ENCODE results near the gene MASP1. TPM values are rescaled to one million over a fixed set of nuclear protein-coding genes. Genes with fewer than 3 reads are reported as not detected.
"Not testable (repeated sequence)": the region's sequence is repeated elsewhere in the genome, so short reads cannot be mapped to it uniquely, and the experiment has no call there.

MASP1 gene
- total and polyA plus RNA-seq, 4 donors: 0.88 to 6.0 (median 3.2) TPM

- Histone ChIP-seq H3K27me3 (ENCODE audit: control insufficient read depth in 1 of 2, insufficient read depth in 2 of 2, low read length in 1 of 2) (no peaks in the 10 kb centered on the region), H3K9me3 (ENCODE audit: control insufficient read depth, low read length) (no peaks in the 10 kb centered on the region), H3K4me3 (ENCODE audit: low read length in 2 of 2) (no peak overlapping the region), H3K27ac (ENCODE audit: low read depth in 1 of 2, low read length in 2 of 2) (peak overlapping the region in 1 of 2 donors; percentile 56), H3K4me1 (ENCODE audit: control insufficient read depth in 1 of 2, insufficient read depth in 2 of 2, low read length in 2 of 2) (peaks cover 11 to 13% of the 10 kb centered on the region in 2 donors), H3K36me3 (ENCODE audit: control insufficient read depth in 1 of 2, insufficient read depth in 2 of 2, low read length in 1 of 2) (no peaks in the 10 kb centered on the region)
- 78 to 87% methylated on average over 2 of the region's 2 CpGs for WGBS, 2 donors
- intact Hi-C loops (cut with DNase I): no loop called here
- no peak for ATAC-seq (ENCODE audit: low FRiP score)
- DNase-seq: no peak
Measured at GRCh38 chr3:187207062-187207461, 84.5 kb downstream of the MASP1 start.

DNA sequence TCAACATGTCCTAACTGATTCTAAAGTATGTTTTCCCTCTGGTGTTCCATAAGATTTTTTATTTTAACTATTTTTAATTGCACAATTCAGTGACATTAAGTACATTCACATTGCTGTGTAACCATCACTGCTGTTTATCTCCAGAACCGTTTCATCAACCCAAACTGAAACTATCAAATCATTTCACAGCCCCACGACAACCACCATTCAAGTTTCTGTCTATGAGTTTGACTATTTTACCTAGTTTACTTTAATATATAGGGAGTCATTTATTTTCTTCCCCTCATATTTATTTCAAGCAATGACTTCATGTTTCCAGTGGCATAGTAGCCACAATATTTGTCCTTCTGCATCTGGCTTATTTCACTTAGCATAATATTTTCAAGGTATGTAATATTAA, 85.9 kb downstream of the MASP1 start:
- H3K4me1 ChIP-seq (ENCODE audit: control insufficient read depth in 1 of 2, insufficient read depth in 2 of 2, low read length in 2 of 2): peaks cover 9 to 13% of the 10 kb centered on the region in 2 donors
- no peaks in the 10 kb centered on the region for H3K36me3 ChIP-seq (ENCODE audit: control insufficient read depth in 1 of 2, insufficient read depth in 2 of 2, low read length in 1 of 2)
- no peaks in the 10 kb centered on the region for H3K27me3 ChIP-seq (ENCODE audit: control insufficient read depth in 1 of 2, insufficient read depth in 2 of 2, low read length in 1 of 2)
- ATAC-seq (ENCODE audit: low FRiP score): no peak
- intact Hi-C loops (cut with DNase I): no loop called here
- no peaks in the 10 kb centered on the region for H3K9me3 ChIP-seq (ENCODE audit: control insufficient read depth, low read length)
- no peak overlapping the region for H3K4me3 ChIP-seq (ENCODE audit: low read length in 2 of 2)
- H3K27ac ChIP-seq (ENCODE audit: low read depth in 1 of 2, low read length in 2 of 2): no peak overlapping the region
- WGBS, 2 donors: 71 to 92% methylated on average over 2 of the region's 2 CpGs
- no peak for DNase-seq

GRCh38 chr3:187199463-187200050, 92.0 kb downstream of the MASP1 start:
- H3K27me3 ChIP-seq (ENCODE audit: control insufficient read depth in 1 of 2, insufficient read depth in 2 of 2, low read length in 1 of 2); H3K4me1 ChIP-seq (ENCODE audit: control insufficient read depth in 1 of 2, insufficient read depth in 2 of 2, low read length in 2 of 2); intact Hi-C loops (cut with DNase I); DNase-seq; H3K27ac ChIP-seq (ENCODE audit: low read depth in 1 of 2, low read length in 2 of 2); H3K4me3 ChIP-seq (ENCODE audit: low read length in 2 of 2); H3K9me3 ChIP-seq (ENCODE audit: control insufficient read depth, low read length); ATAC-seq (ENCODE audit: low FRiP score); H3K36me3 ChIP-seq (ENCODE audit: control insufficient read depth in 1 of 2, insufficient read depth in 2 of 2, low read length in 1 of 2): not testable (repeated sequence)
- 97 to 98% methylated on average over 37 to 44 of the region's 44 CpGs for WGBS, 2 donors

DNA sequence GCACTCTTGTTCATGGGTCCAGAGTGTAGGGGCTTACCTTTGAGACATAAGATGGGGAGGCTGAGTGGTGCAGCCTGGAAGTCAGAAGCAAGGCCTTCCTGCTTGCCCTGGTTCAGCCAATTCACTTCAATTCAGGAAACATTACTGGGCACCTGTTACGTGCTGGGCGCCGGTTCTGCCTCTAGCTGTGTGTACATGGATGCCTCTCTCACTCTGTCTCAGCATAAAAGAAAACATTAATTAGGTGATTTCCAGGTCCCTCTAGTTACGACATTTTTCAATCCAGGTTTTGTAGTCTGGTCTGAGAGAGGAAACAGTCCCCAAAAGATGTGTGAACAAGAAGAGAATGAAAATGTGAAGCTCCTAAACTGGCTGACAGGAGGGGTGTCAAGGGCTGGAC, 93.0 kb downstream of the MASP1 start:
- H3K4me1 ChIP-seq (ENCODE audit: control insufficient read depth in 1 of 2, insufficient read depth in 2 of 2, low read length in 2 of 2): no peaks in the 10 kb centered on the region
- WGBS, 2 donors: 90 to 94% methylated on average over 4 of the region's 4 CpGs
- no peak for DNase-seq
- no peaks in the 10 kb centered on the region for H3K36me3 ChIP-seq (ENCODE audit: control insufficient read depth in 1 of 2, insufficient read depth in 2 of 2, low read length in 1 of 2)
- H3K27ac ChIP-seq (ENCODE audit: low read depth in 1 of 2, low read length in 2 of 2): no peak overlapping the region
- no peaks in the 10 kb centered on the region for H3K9me3 ChIP-seq (ENCODE audit: control insufficient read depth, low read length)
- H3K4me3 ChIP-seq (ENCODE audit: low read length in 2 of 2): no peak overlapping the region
- H3K27me3 ChIP-seq (ENCODE audit: control insufficient read depth in 1 of 2, insufficient read depth in 2 of 2, low read length in 1 of 2): no peaks in the 10 kb centered on the region
- intact Hi-C loops (cut with DNase I): no loop called here
- no peak for ATAC-seq (ENCODE audit: low FRiP score)

- 78 to 81% methylated on average over 8 of the region's 8 CpGs for WGBS, 2 donors
- no peak for ATAC-seq (ENCODE audit: low FRiP score)
- Histone ChIP-seq H3K9me3 (ENCODE audit: control insufficient read depth, low read length) (no peaks in the 10 kb centered on the region), H3K27me3 (ENCODE audit: control insufficient read depth in 1 of 2, insufficient read depth in 2 of 2, low read length in 1 of 2) (no peaks in the 10 kb centered on the region), H3K4me3 (ENCODE audit: low read length in 2 of 2) (no peak within 1 kb of the TSS), H3K27ac (ENCODE audit: low read depth in 1 of 2, low read length in 2 of 2) (no peak within 1 kb of the TSS), H3K36me3 (ENCODE audit: control insufficient read depth in 1 of 2, insufficient read depth in 2 of 2, low read length in 1 of 2) (no peaks in the 10 kb centered on the region), H3K4me1 (ENCODE audit: control insufficient read depth in 1 of 2, insufficient read depth in 2 of 2, low read length in 2 of 2) (peaks cover 0 to 1% of the 10 kb centered on the region in 2 donors)
- intact Hi-C loops (cut with DNase I): no loop called here
- no peak for DNase-seq
Measured at GRCh38 chr3:187197335-187197649, 94.2 kb downstream of the MASP1 start, which contains the start of gene RTP1. RTP1 (plus strand) TSS chr3:187197486; CDS start chr3:187197516, 30 bp downstream.

DNA sequence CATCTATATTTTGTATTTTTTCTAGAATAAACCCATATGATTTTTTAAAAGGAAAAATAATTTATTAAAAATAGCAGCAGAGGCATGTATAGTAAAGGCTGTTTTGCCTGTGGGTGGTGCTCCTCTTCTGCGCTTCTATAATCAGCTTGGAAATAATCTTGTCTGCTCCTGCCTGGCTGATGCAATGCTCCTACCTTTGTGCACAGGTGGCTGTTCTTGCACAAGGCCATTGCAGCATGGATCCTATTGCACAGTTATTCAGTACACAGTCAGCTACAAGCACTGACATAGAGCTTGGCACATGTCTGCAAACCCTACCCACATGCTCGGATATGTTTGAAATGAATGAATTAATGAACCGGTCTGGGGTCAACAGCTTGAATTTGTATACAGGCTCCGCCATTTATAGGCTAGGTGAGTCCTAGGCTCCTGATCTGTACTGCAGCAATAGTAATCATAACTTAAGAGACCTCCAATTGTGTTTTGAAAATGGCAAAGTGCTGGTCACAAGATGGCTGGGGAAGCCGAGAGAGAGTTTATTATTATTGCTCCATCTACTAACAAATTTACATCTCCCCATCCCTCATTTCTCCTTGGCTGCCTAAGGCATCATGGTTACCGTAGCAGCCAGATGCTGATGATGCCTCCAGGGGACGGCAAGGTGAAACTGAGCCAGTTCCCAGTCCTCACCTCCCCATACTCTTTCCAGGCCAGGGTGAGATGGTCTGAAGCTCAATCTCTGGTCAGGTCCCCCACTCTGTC, 94.8 kb downstream of the MASP1 start:
- Histone ChIP-seq H3K4me1 (ENCODE audit: control insufficient read depth in 1 of 2, insufficient read depth in 2 of 2, low read length in 2 of 2) (peaks cover 0 to 1% of the 10 kb centered on the region in 2 donors), H3K27me3 (ENCODE audit: control insufficient read depth in 1 of 2, insufficient read depth in 2 of 2, low read length in 1 of 2) (no peaks in the 10 kb centered on the region), H3K4me3 (ENCODE audit: low read length in 2 of 2) (no peak overlapping the region), H3K9me3 (ENCODE audit: control insufficient read depth, low read length) (no peaks in the 10 kb centered on the region), H3K27ac (ENCODE audit: low read depth in 1 of 2, low read length in 2 of 2) (no peak overlapping the region), H3K36me3 (ENCODE audit: control insufficient read depth in 1 of 2, insufficient read depth in 2 of 2, low read length in 1 of 2) (no peaks in the 10 kb centered on the region)
- intact Hi-C loops (cut with DNase I): no loop called here
- ATAC-seq (ENCODE audit: low FRiP score): no peak
- WGBS, 2 donors: 94 to 95% methylated on average over 7 of the region's 7 CpGs
- DNase-seq: no peak

- DNase-seq (no peak), ATAC-seq (ENCODE audit: low FRiP score) (no peak)
- no peaks in the 10 kb centered on the region for H3K36me3 ChIP-seq (ENCODE audit: control insufficient read depth in 1 of 2, insufficient read depth in 2 of 2, low read length in 1 of 2)
- H3K27ac ChIP-seq (ENCODE audit: low read depth in 1 of 2, low read length in 2 of 2): peak overlapping the region in 1 of 2 donors; percentile 22
- no peak overlapping the region for H3K4me3 ChIP-seq (ENCODE audit: low read length in 2 of 2)
- intact Hi-C loops (cut with DNase I): loop anchor here in 1 of 2 donors (2.0 kb wide), 1 partner anchor 16 kb away; no protein-coding TSS in a partner anchor
- no peaks in the 10 kb centered on the region for H3K27me3 ChIP-seq (ENCODE audit: control insufficient read depth in 1 of 2, insufficient read depth in 2 of 2, low read length in 1 of 2)
- H3K9me3 ChIP-seq (ENCODE audit: control insufficient read depth, low read length): no peaks in the 10 kb centered on the region
- H3K4me1 ChIP-seq (ENCODE audit: control insufficient read depth in 1 of 2, insufficient read depth in 2 of 2, low read length in 2 of 2): peaks cover 1 to 3% of the 10 kb centered on the region in 2 donors
Measured at GRCh38 chr3:187193181-187193580, 98.4 kb downstream of the MASP1 start.

DNA sequence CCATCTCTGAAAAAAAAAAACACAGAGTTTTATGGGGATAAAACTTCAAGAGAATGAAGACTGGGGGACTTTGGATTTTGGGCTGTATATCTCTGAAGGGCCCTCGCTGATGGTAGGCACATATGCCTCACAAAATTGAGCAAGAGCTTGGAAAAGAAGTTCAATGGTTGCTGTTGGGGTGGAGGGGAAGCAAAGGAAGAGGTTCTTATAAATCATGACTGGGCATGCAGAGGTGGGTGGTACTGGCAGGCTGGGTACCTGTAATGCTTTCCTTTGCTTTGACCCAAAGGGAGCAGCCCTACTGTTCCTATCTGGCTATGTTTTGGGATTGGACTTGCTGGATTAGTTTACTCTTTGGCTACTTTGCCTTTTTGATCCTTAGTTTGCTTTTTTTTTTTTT, 100.3 kb downstream of the MASP1 start:
- intact Hi-C loops (cut with DNase I): no loop called here
- Histone ChIP-seq H3K9me3 (ENCODE audit: control insufficient read depth, low read length) (no peaks in the 10 kb centered on the region), H3K27ac (ENCODE audit: low read depth in 1 of 2, low read length in 2 of 2) (no peak overlapping the region), H3K36me3 (ENCODE audit: control insufficient read depth in 1 of 2, insufficient read depth in 2 of 2, low read length in 1 of 2) (no peaks in the 10 kb centered on the region), H3K27me3 (ENCODE audit: control insufficient read depth in 1 of 2, insufficient read depth in 2 of 2, low read length in 1 of 2) (no peaks in the 10 kb centered on the region), H3K4me3 (ENCODE audit: low read length in 2 of 2) (no peak overlapping the region), H3K4me1 (ENCODE audit: control insufficient read depth in 1 of 2, insufficient read depth in 2 of 2, low read length in 2 of 2) (peaks cover 4 to 5% of the 10 kb centered on the region in 2 donors)
- 90 to 94% methylated on average over 1 of the region's 1 CpG for WGBS, 2 donors
- ATAC-seq (ENCODE audit: low FRiP score) (no peak), DNase-seq (no peak)

DNA sequence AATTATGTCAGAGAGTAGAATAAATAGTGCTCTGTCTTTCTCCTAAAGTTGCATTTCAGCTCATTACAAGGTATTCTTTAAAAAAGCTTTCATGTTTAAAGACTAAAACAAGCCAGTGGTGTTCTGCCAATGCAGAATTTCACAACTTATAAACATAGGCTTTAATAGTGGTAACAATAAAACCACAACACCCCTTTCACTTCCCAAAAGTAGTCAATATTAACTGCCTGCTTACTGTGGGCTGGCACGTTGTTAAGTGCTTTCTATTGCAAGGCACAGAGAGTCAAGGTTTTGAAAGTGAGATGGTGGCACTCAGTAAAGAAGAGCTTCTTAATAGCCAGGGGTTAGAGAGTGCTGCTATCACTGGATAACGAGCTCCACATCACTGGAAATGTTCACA, 102.6 kb downstream of the MASP1 start:
- Histone ChIP-seq H3K4me1 (ENCODE audit: control insufficient read depth in 1 of 2, insufficient read depth in 2 of 2, low read length in 2 of 2) (peaks cover 5 to 6% of the 10 kb centered on the region in 2 donors), H3K4me3 (ENCODE audit: low read length in 2 of 2) (no peak overlapping the region), H3K27ac (ENCODE audit: low read depth in 1 of 2, low read length in 2 of 2) (peak overlapping the region; percentile 26 to 61), H3K27me3 (ENCODE audit: control insufficient read depth in 1 of 2, insufficient read depth in 2 of 2, low read length in 1 of 2) (no peaks in the 10 kb centered on the region), H3K9me3 (ENCODE audit: control insufficient read depth, low read length) (no peaks in the 10 kb centered on the region), H3K36me3 (ENCODE audit: control insufficient read depth in 1 of 2, insufficient read depth in 2 of 2, low read length in 1 of 2) (no peaks in the 10 kb centered on the region)
- DNase-seq: no peak
- ATAC-seq (ENCODE audit: low FRiP score): no peak
- intact Hi-C loops (cut with DNase I): loop anchor here in 1 of 2 donors (5.0 kb wide), 1 partner anchor 212 kb away; no protein-coding TSS in a partner anchor
- WGBS, 2 donors: 60% methylated on average over 2 of the region's 2 CpGs
